K562 (cell line): ENCODE measurements around the gene COL25A1. TPM values are rescaled to one million over a fixed set of nuclear protein-coding genes. Genes with fewer than 3 reads are reported as not detected.
A peak's percentile ranks its signal among the peaks of the same experiment; 100 is the strongest.

Experiments
- ATAC-seq: fragments of 200-7000 bp; cut with Tn5 transposase; 3 replicates; pipeline ENCODE4 v1.9.1; 2020; ENCODE audit warnings: moderate library complexity
- BruUV-seq: library from RNA; stranded (reverse); fragments of 400-500 nt; replicated peaks from 2 replicates; lab custom pipeline; 2021; lab: Mats Ljungman, UMichigan
- CTCF ChIA-PET: fragments of 300-600 bp; formaldehyde crosslinking; extraction: SDS; loops from one replicate; lab custom pipeline; 2021; ENCODE audit warnings: low intra/inter-chr PET ratio; lab: Yijun Ruan, JAX
- POLR2A ChIA-PET: fragments of 300-600, 350-650 bp; sonication (Branson Sonifier 250); formaldehyde crosslinking; extraction: SDS; loops from one replicate; lab custom pipeline; 2021; ENCODE audit warnings: antibody characterized with exemption, inconsistent platforms; lab: Yijun Ruan, JAX
- DNase-seq, 4 experiments: peaks; one replicate each; pipeline versions ENCODE4 v3.0.0 to v3.0.0-alpha.2; 2011 to 2018; ENCODE audit warnings: low spot score in 3 of 4, mixed read lengths in 3 of 4; ENCODE audit errors: extremely low read depth in 1 of 4
- FAIRE-seq: peaks from 2 replicates; lab custom pipeline; 2011; peaks lifted over from hg19 to GRCh38; lab: Jason Lieb, UNC
- H2AFZ ChIP-seq: 2 replicates; pipeline ENCODE4 v1.6.0; 2011; ENCODE audit warnings: low read depth, low read length, control low read depth, inconsistent platforms
- H3K27ac ChIP-seq: fragments of 200-600 bp; 3 replicates; pipeline ENCODE4 v1.8.0; 2011; ENCODE audit warnings: low read depth, mild to moderate bottlenecking, control low read depth, inconsistent platforms, low read length, moderate library complexity, mixed read lengths; ENCODE audit errors: extremely low read depth
- H3K27me3 ChIP-seq, 2 experiments: fragments of 300-600 bp in 1 of 2; 2 replicates in 1 of 2; 3 replicates in 1 of 2; pipeline versions ENCODE4 v1.6.0 to v1.8.0; 2011; ENCODE audit warnings: inconsistent platforms in 2 of 2, low read length in 2 of 2, mild to moderate bottlenecking in 1 of 2, mixed read lengths in 1 of 2, moderate library complexity in 1 of 2; ENCODE audit not compliant: control insufficient read depth in 2 of 2, insufficient read depth in 2 of 2
- H3K36me3 ChIP-seq: fragments of 300-600 bp; 3 replicates; pipeline ENCODE4 v1.8.0; 2011; ENCODE audit warnings: mild to moderate bottlenecking, low read length, inconsistent platforms; ENCODE audit not compliant: control insufficient read depth, insufficient read depth
- H3K4me1 ChIP-seq, 2 experiments: fragments of 200-600 bp in 1 of 2; replicated peaks in 1 of 2; 2 replicates in 1 of 2; 3 replicates in 1 of 2; pipeline versions ENCODE4 v1.5.1 to v1.8.0; 2011; ENCODE audit warnings: inconsistent platforms in 2 of 2, low read length in 2 of 2, mild to moderate bottlenecking in 1 of 2, mixed read lengths in 1 of 2, moderate library complexity in 1 of 2; ENCODE audit not compliant: control insufficient read depth in 2 of 2, insufficient read depth in 2 of 2
- H3K4me2 ChIP-seq: 2 replicates; pipeline ENCODE4 v1.6.1; 2011; ENCODE audit warnings: low read length, control low read depth, inconsistent platforms, mixed read lengths; ENCODE audit not compliant: insufficient read depth
- H3K4me3 ChIP-seq: fragments of 200-600 bp; sonication (generic), shearing (Covaris generic); 2 replicates; pipeline ENCODE4 v1.5.1; 2016; ENCODE audit warnings: control low read depth, inconsistent platforms
- H3K79me2 ChIP-seq: fragments of 200-600 bp; 3 replicates; pipeline ENCODE4 v1.8.0; 2011; ENCODE audit warnings: low read length, inconsistent platforms; ENCODE audit not compliant: control insufficient read depth, insufficient read depth
- H3K9ac ChIP-seq, 2 experiments: 2 replicates each; pipeline versions ENCODE4 v1.6.0 to v1.6.1; 2011; ENCODE audit warnings: low read depth in 2 of 2, low read length in 2 of 2, control low read depth in 1 of 2, inconsistent platforms in 1 of 2, mild to moderate bottlenecking in 1 of 2, mixed read lengths in 1 of 2; ENCODE audit not compliant: insufficient read depth in 1 of 2
- H3K9me1 ChIP-seq: one replicate; pipeline ENCODE4 v1.6.0; 2011; ENCODE audit warnings: inconsistent platforms, mild to moderate bottlenecking, low read length, moderate library complexity; ENCODE audit not compliant: control insufficient read depth, insufficient read depth
- H3K9me3 ChIP-seq: replicated peaks from 2 replicates; pipeline ENCODE4 v1.5.1; 2011; ENCODE audit warnings: low read depth, low read length, inconsistent platforms; ENCODE audit not compliant: control insufficient read depth, insufficient read depth
- H4K20me1 ChIP-seq: replicated peaks from 2 replicates; pipeline ENCODE4 v1.6.1; 2011; ENCODE audit warnings: low read length, inconsistent platforms, mixed read lengths; ENCODE audit not compliant: control insufficient read depth, insufficient read depth
- CHAMP1 ChIP-seq: fragments of 450-650 bp; IDR thresholded peaks from 2 replicates; pipeline ENCODE4 v1.6.1; 2016; ENCODE audit warnings: mild to moderate bottlenecking
- CHD2 ChIP-seq: IDR thresholded peaks from 2 replicates; pipeline ENCODE4 v1.6.1; 2011; ENCODE audit warnings: low read depth, low read length
- CHD4 ChIP-seq: fragments of 200-600 bp; sonication (generic); IDR thresholded peaks from 3 replicates; pipeline ENCODE4 v1.6.1; 2012; ENCODE audit warnings: low read depth, mild to moderate bottlenecking, mixed read lengths, low read length, inconsistent platforms; ENCODE audit not compliant: insufficient read depth, insufficient replicate concordance, poor library complexity, severe bottlenecking
- EZH2 ChIP-seq: IDR thresholded peaks from 2 replicates; pipeline ENCODE4 v1.6.1; 2012; ENCODE audit warnings: low read depth, mild to moderate bottlenecking, inconsistent platforms, low read length, borderline replicate concordance
- GMEB1 ChIP-seq: fragments of 250-450 bp; sonication (Bioruptor Pico); IDR thresholded peaks from 2 replicates; pipeline ENCODE4 v1.4.0; 2020; ENCODE audit warnings: mild to moderate bottlenecking
- KLF13 ChIP-seq: fragments of 450-650 bp; IDR thresholded peaks from 2 replicates; pipeline ENCODE4 v1.6.1; 2016; ENCODE audit warnings: missing genetic modification characterization, low read depth, mild to moderate bottlenecking, missing compliant biosample characterization, moderate library complexity, borderline replicate concordance
- MAX ChIP-seq: sonication (generic); formaldehyde crosslinking; IDR thresholded peaks from 2 replicates; pipeline ENCODE4 v1.9.0; 2022; ENCODE audit warnings: mild to moderate bottlenecking, missing genetic modification reagents
- MEF2D ChIP-seq: conservative IDR thresholded peaks from 2 replicates; pipeline ENCODE4 v1.6.1; 2016; ENCODE audit warnings: low read depth, missing genetic modification characterization, missing compliant biosample characterization
- PHF21A ChIP-seq: fragments of 450-650 bp; IDR thresholded peaks from 2 replicates; pipeline ENCODE4 v1.6.1; 2017; ENCODE audit warnings: low read depth, borderline replicate concordance
- POLR3G ChIP-seq: IDR thresholded peaks from 2 replicates; pipeline ENCODE4 v1.6.1; 2011; ENCODE audit not compliant: insufficient read length, insufficient replicate concordance; ENCODE audit errors: extremely low read depth
- RBM22 ChIP-seq: fragments of 200-400 bp; formaldehyde crosslinking; IDR thresholded peaks from 2 replicates; pipeline ENCODE4 v1.6.1; 2018; ENCODE audit warnings: low read length, low read depth; ENCODE audit not compliant: poor library complexity, severe bottlenecking
- ZBTB12 ChIP-seq: fragments of 250-450 bp; sonication (Bioruptor Pico); IDR thresholded peaks from 2 replicates; pipeline ENCODE4 v1.4.0; 2020
- ZNF124 ChIP-seq: sonication (generic); formaldehyde crosslinking; IDR thresholded peaks from 2 replicates; pipeline ENCODE4 v1.8.1; 2022; ENCODE audit warnings: missing genetic modification reagents
- ZNF274 ChIP-seq: IDR thresholded peaks from 2 replicates; pipeline ENCODE4 v1.6.1; 2011; ENCODE audit warnings: low read depth, mild to moderate bottlenecking, low read length, moderate library complexity, borderline replicate concordance
- ZNF436 ChIP-seq: fragments of 250-450, 450-650 bp; sonication (Bioruptor Pico); formaldehyde crosslinking; IDR thresholded peaks from 2 replicates; pipeline ENCODE4 v1.7.0; 2020; ENCODE audit warnings: mild to moderate bottlenecking
- ZNF75A ChIP-seq: fragments of 450-650 bp; formaldehyde crosslinking; IDR thresholded peaks from 2 replicates; pipeline ENCODE4 v1.4.0; 2020; ENCODE audit warnings: mild to moderate bottlenecking
- WGBS: fragments of 100-300 bp; shearing (Covaris generic); methylation state at CpG from one replicate; pipeline ENCODE4 v1.1.6; 2016; ENCODE audit warnings: low coverage, mixed read lengths; ENCODE audit not compliant: insufficient coverage; ENCODE audit errors: missing lambda C conversion rate; 5-methylcytosine and 5-hydroxymethylcytosine counted together
- in situ Hi-C: fragments of 300-500 bp; cut with MboI; formaldehyde crosslinking; loops from 4 replicates; pipeline ENCODE4 v1.15.0; 2018; ENCODE audit warnings: inconsistent platforms, mixed read lengths
- intact Hi-C: fragments of 100-400 bp; cut with micrococcal nuclease; formaldehyde crosslinking; loops from 2 replicates; pipeline ENCODE4 v1.14.2; 2022
- polyA plus RNA-seq, 8 experiments: library from polyadenylated mRNA; depleted of rRNA in 4 of 8; stranded (reverse) in 5 of 8; unstranded in 3 of 8; fragments of >200 nt; fragmentation: Nextera tagmentation in 2 of 8; fragmentation: Illumina TruSeq in 1 of 8; extraction: Ambion mirVana in 2 of 8; extraction: Trizol in 1 of 8; gene quantifications; 2 replicates each; pipeline versions ENCODE4 v1.2.1 to v1.2.3, GENCODE V29; 2011 to 2014; ENCODE audit warnings: inconsistent platforms in 1 of 8, missing spikeins in 1 of 8
- total RNA-seq, 7 experiments: library from RNA; depleted of rRNA in 6 of 7; stranded (reverse); fragments of >200 nt in 6 of 7; fragmentation: Illumina TruSeq in 2 of 7; extraction: Trizol in 2 of 7; gene quantifications; 2 replicates each; pipeline versions ENCODE4 v1.2.1 to v1.2.3, GENCODE V29; 2011 to 2021; ENCODE audit warnings: low replicate concordance in 1 of 7

COL25A1 gene
- total and polyA plus RNA-seq, 9 of the 15 experiments (the other 6 are each of a cell fraction or from before 2014, with no cell fraction given), result 0.03 to 0.62 (median 0.27) TPM

GRCh38 chr4:109029987-109030386 is 272.5 kb downstream of the COL25A1 start:
- Histone ChIP-seq H3K27ac (no peak overlapping the region), H4K20me1 (no peaks in the 10 kb centered on the region), H3K9me1 (no peaks in the 10 kb centered on the region), H3K4me3 (no peak overlapping the region), H3K27me3 (no peaks in the 10 kb centered on the region), H3K9me3 (no peaks in the 10 kb centered on the region), H3K36me3 (no peaks in the 10 kb centered on the region), H2AFZ (peak overlapping the region; percentile 5), H3K79me2 (no peaks in the 10 kb centered on the region), H3K9ac (peak overlapping the region in 1 of 2 experiments; percentile 5; a peak in 1 of 4 replicates), H3K4me1 (peaks cover 5 to 28% of the 10 kb centered on the region in 2 experiments), H3K4me2 (no peak overlapping the region)
- WGBS, result 53% methylated on average over 4 of the region's 4 CpGs
- no TSS peak for BruUV-seq
- in situ Hi-C loops (no loop called here), intact Hi-C loops (loop anchor here (10.0 kb wide), 1 partner anchor 195 kb away; no protein-coding TSS in a partner anchor)
- ChIA-PET POLR2A (no interaction called here), CTCF (no interaction called here)
- TF ChIP-seq RBM22, result no peak
- TF ChIP-seq GMEB1 (CRISPR knock-in tag), result no peak
- TF ChIP-seq MAX (CRISPR knock-in tag), result no peak
- no peak for TF ChIP-seq ZNF124 (CRISPR knock-in tag)
- no peak for TF ChIP-seq CHD4
- no peak for TF ChIP-seq ZNF436 (CRISPR knock-in tag)
- no peak for TF ChIP-seq CHAMP1
- TF ChIP-seq EZH2, result no peak
- TF ChIP-seq ZBTB12 (CRISPR knock-in tag), result no peak
- TF ChIP-seq PHF21A, result no peak
- TF ChIP-seq MEF2D (tag), result no peak
- TF ChIP-seq CHD2, result no peak
- no peak for TF ChIP-seq POLR3G
- TF ChIP-seq KLF13 (tag), result no peak
- no peak for TF ChIP-seq ZNF75A
- TF ChIP-seq ZNF274, result no peak
- DNase-seq, result no peak
- no peak for ATAC-seq
- no peak for FAIRE-seq
